GM06990 (cell line): ENCODE measurements around the gene XRCC2.
"Not testable (repeated sequence)": the region's sequence is repeated elsewhere in the genome, so short reads cannot be mapped to it uniquely, and the experiment has no call there.

Experiments used
- DNase-seq: peaks from one replicate; pipeline ENCODE4 v3.0.0-alpha.2; 2011; ENCODE audit not compliant: insufficient read length; ENCODE audit errors: extremely low read depth
- H3K27me3 ChIP-seq: replicated peaks from 2 replicates; pipeline ENCODE4 v1.6.0; 2011; ENCODE audit warnings: low read length; ENCODE audit not compliant: control insufficient read depth, insufficient read depth
- H3K36me3 ChIP-seq: 2 replicates; pipeline ENCODE4 v1.5.1; 2011; ENCODE audit warnings: low read length; ENCODE audit not compliant: control insufficient read depth, insufficient read depth
- H3K4me3 ChIP-seq: replicated peaks from 2 replicates; pipeline ENCODE4 v1.5.1; 2011; ENCODE audit warnings: low read depth, mild to moderate bottlenecking, control low read depth, low read length
- TF ChIP-seq, protein P1 (sequence below): IDR thresholded peaks from 2 replicates; pipeline ENCODE4 v1.5.1; 2011; ENCODE audit warnings: low read length, control low read depth, mild to moderate bottlenecking, inconsistent platforms; ENCODE audit not compliant: insufficient read depth, poor library complexity, severe bottlenecking

The XRCC2 gene

DNA sequence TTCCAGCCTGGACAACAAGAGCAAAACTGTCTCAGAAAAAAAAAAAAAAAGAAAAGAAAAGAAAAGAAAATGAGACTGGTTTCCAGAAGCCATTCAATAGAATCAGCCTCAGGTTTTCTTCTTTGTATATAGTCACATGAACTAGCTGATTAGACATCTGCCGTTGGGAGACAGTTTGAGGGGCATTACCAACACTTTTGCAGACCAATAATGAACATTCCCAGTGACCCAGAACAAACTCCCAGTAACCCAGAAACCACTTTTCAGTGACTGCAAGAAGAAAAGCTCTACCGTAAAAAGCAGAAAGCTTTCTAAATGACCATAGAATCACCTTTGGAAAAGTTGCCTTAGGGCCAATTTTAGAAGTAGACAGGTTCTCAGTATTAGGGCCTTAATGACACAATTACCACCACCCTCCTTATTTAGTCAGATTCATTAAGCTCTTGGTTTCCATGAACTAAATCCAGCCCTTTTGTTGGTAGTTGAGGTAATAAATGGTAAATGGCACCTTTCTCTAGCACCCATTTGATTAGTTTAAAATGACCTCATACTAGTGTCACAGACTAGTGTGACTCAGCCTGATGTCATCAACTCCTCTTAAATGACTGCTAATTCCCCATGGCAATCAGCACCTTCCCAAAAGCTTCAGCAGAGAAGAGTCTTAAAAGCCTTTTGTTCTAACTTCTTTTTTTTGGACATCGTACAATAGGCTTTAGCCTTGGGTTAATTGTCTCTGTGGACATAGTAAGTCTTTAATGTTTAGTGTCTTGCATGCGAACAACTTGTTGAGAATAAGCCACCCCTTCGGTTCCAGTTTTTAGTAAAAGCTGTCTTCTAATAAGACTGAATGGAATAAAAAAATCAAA, 33.6 kb upstream of the XRCC2 start:
- no peaks in the 10 kb centered on the region for H3K27me3 ChIP-seq
- no peak for DNase-seq
- H3K36me3 ChIP-seq, result no peaks in the 10 kb centered on the region
- H3K4me3 ChIP-seq, result no peak overlapping the region
- TF ChIP-seq, protein P1, sequence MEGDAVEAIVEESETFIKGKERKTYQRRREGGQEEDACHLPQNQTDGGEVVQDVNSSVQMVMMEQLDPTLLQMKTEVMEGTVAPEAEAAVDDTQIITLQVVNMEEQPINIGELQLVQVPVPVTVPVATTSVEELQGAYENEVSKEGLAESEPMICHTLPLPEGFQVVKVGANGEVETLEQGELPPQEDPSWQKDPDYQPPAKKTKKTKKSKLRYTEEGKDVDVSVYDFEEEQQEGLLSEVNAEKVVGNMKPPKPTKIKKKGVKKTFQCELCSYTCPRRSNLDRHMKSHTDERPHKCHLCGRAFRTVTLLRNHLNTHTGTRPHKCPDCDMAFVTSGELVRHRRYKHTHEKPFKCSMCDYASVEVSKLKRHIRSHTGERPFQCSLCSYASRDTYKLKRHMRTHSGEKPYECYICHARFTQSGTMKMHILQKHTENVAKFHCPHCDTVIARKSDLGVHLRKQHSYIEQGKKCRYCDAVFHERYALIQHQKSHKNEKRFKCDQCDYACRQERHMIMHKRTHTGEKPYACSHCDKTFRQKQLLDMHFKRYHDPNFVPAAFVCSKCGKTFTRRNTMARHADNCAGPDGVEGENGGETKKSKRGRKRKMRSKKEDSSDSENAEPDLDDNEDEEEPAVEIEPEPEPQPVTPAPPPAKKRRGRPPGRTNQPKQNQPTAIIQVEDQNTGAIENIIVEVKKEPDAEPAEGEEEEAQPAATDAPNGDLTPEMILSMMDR, result no peak

DNA sequence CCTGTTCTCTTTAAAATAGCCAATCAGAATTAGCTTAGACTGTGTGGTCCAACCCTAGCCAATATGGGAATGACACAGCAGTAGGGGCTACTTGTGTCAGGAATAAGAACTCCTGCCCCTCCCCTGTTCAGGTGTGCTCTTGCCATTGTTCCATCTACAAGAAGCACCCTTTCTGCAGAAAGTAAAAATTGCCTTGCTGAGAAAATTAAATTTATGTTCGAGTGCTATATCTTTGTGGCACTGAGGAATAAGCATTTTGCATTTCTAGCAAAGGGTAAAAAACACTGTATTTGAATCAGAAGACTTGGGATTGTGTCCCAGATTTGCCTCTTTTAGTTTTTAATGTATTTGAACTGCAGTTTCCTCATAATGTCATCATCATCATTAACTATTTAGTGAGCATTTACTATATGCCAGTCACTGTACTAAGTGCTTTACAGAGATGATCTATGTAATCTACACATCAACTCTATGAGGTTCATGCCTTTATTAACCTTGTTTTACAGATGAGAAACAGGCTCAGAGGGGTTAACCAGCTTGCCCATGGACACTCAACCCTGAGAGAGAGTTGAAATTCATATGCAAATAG, 28.9 kb upstream of the XRCC2 start:
- Histone ChIP-seq H3K4me3 (no peak overlapping the region), H3K36me3 (no peaks in the 10 kb centered on the region), H3K27me3 (no peaks in the 10 kb centered on the region)
- TF ChIP-seq, protein P1, result no peak
- no peak for DNase-seq

DNA sequence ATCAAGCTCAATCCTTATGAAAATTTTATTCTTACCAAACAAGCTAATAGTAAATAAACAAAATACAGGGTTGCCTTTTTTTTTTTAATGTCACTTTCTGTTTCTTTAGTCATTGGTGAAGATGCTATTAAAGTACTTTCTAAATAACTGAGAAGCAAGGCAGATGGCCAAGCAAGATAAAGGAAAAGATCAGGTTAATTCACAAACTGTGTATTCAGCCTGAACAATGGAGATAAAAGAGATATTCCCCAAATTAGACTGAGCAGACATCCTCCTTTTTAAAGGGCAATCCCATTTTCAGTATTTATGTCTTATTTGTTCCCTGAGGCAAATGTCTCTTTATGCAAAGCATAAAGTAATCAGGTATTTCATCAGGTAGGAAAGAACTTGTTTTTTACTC, 23.1 kb upstream of the XRCC2 start:
- no peaks in the 10 kb centered on the region for H3K36me3 ChIP-seq
- TF ChIP-seq, protein P1, result no peak
- H3K4me3 ChIP-seq, result no peak overlapping the region
- no peak for DNase-seq
- no peaks in the 10 kb centered on the region for H3K27me3 ChIP-seq

DNA sequence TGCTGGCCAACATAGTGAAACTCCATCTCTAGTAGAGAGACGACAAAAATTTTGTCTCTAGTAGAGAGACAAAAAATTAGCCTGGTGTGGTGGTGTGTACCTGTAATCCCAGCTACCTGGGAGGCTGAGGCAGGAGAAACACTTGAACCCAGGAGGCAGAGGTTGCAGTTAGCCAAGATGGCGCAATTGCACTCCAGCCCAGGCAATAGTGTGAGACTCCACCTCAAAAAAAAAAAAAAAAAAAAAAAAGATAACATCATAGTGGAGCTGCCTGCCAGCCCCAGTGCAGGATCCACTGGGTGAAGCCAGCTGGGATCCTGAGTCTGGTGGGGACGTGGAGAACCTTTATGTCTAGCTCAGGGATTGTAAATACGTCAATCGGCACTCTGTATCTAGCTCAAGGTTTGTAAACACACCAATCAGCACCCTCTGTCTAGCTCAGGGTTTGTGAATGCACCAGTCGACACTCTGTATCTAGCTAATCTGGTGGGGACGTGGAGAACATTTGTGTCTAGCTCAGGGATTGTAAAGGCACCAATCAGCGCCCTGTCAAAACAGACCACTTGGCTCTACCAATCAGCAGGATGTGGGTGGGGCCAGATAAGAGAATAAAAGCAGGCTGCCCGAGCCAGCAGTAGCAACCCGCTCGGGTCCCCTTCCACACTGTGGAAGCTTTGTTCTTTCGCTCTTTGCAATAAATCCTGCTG, 21.5 kb upstream of the XRCC2 start:
- not testable (repeated sequence) for H3K36me3 ChIP-seq, H3K4me3 ChIP-seq, DNase-seq, H3K27me3 ChIP-seq

DNA sequence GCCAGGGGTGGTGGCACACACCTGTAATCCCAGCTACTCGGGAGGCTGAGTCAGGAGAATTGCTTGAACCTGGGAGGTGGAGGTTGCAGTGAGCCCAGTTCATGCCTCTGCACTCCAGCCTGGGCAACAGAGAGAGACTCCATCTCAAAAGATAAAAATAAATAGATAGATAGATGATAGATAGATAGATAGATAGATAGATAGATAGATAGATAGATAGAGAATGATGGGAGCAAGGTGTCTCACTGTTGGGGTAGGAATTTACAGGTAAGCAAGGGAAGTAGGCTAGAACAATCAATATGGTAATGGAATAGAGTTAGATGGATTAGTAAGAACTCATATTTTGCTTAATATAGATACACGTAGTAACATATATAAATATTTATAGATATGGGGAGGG, 16.3 kb upstream of the XRCC2 start:
- H3K4me3 ChIP-seq, DNase-seq, H3K36me3 ChIP-seq, H3K27me3 ChIP-seq: not testable (repeated sequence)

DNA sequence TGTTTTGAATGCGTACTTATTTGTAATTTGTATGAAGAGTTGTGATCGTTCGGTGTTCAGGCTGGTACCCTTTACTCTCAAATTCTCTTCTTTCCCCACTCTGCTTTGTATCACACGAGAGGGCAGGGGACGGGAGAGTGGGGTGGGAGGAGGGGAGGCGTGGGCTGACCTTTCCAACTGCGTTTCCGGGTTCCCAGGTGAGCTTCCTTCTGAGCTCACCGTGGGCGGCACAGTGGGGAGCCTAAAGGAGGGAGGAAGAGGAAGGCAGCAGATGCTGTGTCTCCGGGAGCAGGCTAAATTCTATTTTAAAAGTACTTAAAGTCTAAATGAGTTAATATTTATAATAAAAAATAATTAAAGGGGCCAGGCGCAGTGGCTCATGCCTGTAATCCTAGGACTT, 7.4 kb upstream of the XRCC2 start:
- TF ChIP-seq, protein P1, result no peak
- Histone ChIP-seq H3K36me3 (no peaks in the 10 kb centered on the region), H3K4me3 (no peak overlapping the region), H3K27me3 (no peaks in the 10 kb centered on the region)
- no peak for DNase-seq
